Measurements from ENCODE around the gene CYTIP.

DNA sequence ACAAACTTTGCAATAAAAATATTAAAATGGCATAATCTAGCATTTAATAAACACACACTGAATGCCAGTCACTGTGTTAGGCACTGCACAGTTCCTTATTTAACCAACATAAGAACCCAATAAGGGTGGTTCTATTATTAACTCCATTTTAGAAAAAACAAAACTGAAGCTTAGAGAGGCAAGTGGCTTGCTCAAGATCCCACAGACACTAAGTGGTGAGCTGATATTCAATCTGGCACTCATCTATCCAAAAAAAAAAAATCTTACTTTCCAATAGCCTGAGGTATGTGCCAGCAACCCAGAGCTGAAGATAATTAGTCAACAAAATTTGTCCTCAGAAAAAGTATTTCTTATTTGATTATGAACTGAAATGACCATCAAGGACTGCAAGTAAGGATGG, 799 bp downstream of the CYTIP start:
- TF ChIP-seq JUN (IDR thresholded peaks at IDR 0.05) (no peak), POLR2A (IDR thresholded peaks at IDR 0.05; ENCODE audit: low read length) (no peak), EP300 (IDR thresholded peaks at IDR 0.05) (no peak), FOSL2 (IDR thresholded peaks at IDR 0.05) (no peak), FOSL2 (CRISPR knock-in tag; IDR thresholded peaks at IDR 0.05) (no peak), RCOR1 (IDR thresholded peaks at IDR 0.05; ENCODE audit: low read depth, low read length) (no peak), ZFP36 (IDR thresholded peaks at IDR 0.05; ENCODE audit: borderline replicate concordance, partially characterized antibody) (no peak), CEBPB (IDR thresholded peaks at IDR 0.05) (no peak)
- TF ChIP-seq, protein P1, sequence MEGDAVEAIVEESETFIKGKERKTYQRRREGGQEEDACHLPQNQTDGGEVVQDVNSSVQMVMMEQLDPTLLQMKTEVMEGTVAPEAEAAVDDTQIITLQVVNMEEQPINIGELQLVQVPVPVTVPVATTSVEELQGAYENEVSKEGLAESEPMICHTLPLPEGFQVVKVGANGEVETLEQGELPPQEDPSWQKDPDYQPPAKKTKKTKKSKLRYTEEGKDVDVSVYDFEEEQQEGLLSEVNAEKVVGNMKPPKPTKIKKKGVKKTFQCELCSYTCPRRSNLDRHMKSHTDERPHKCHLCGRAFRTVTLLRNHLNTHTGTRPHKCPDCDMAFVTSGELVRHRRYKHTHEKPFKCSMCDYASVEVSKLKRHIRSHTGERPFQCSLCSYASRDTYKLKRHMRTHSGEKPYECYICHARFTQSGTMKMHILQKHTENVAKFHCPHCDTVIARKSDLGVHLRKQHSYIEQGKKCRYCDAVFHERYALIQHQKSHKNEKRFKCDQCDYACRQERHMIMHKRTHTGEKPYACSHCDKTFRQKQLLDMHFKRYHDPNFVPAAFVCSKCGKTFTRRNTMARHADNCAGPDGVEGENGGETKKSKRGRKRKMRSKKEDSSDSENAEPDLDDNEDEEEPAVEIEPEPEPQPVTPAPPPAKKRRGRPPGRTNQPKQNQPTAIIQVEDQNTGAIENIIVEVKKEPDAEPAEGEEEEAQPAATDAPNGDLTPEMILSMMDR (IDR thresholded peaks at IDR 0.05): no peak
- TF ChIP-seq, protein P2, sequence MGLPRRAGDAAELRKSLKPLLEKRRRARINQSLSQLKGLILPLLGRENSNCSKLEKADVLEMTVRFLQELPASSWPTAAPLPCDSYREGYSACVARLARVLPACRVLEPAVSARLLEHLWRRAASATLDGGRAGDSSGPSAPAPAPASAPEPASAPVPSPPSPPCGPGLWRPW (IDR thresholded peaks at IDR 0.05): no peak

All from A549 (cell line).